K562 (cell line): ENCODE results near the gene HNRNPU. TPM values are rescaled to one million over a fixed set of nuclear protein-coding genes. Genes with fewer than 3 reads are reported as not detected.

ENCODE experiments used
- CBFA2T3 ChIP-seq: fragments of 450-650 bp; IDR thresholded peaks from 2 replicates; pipeline ENCODE4 v1.6.1; 2017
- CHD2 ChIP-seq: IDR thresholded peaks from 2 replicates; pipeline ENCODE4 v1.6.1; 2011; ENCODE audit warnings: low read depth, low read length
- MYC ChIP-seq, 2 experiments: fragments of 250-450 bp in 1 of 2; sonication (Bioruptor Pico) in 1 of 2; IDR thresholded peaks; 2 replicates each; pipeline versions ENCODE4 v1.5.1 to v1.6.1; 2012 to 2021; ENCODE audit warnings: low read depth in 2 of 2, borderline replicate concordance in 1 of 2, improper control_type of control experiment in 1 of 2, low read length in 1 of 2, mild to moderate bottlenecking in 1 of 2, moderate library complexity in 1 of 2
- PTTG1 ChIP-seq: fragments of 450-650 bp; IDR thresholded peaks from 2 replicates; pipeline ENCODE4 v1.6.1; 2016; ENCODE audit warnings: low read depth, mild to moderate bottlenecking, missing genetic modification characterization, missing compliant biosample characterization
- RFX1 ChIP-seq: fragments of 450-650 bp; IDR thresholded peaks from 2 replicates; pipeline ENCODE4 v1.6.1; 2016; ENCODE audit warnings: mild to moderate bottlenecking, moderate library complexity
- TSC22D4 ChIP-seq: fragments of 450-650 bp; IDR thresholded peaks from 2 replicates; pipeline ENCODE4 v1.6.1; 2016; ENCODE audit warnings: missing genetic modification characterization, missing biosample characterization, control low read depth
- USF1 ChIP-seq: sonication (generic); formaldehyde crosslinking; IDR thresholded peaks from 2 replicates; pipeline ENCODE4 v1.9.0; 2022; ENCODE audit warnings: mild to moderate bottlenecking, missing genetic modification reagents
- ZBTB11 ChIP-seq, 3 experiments: fragments of 200-800 bp in 1 of 3; fragments of 250-450 bp in 1 of 3; fragments of 450-650 bp in 1 of 3; sonication (Bioruptor Pico) in 1 of 3; sonication (Bioruptor generic) in 1 of 3; formaldehyde crosslinking in 1 of 3; IDR thresholded peaks; 2 replicates each; pipeline versions ENCODE4 v1.6.1 to v1.8.0; 2016 to 2022; ENCODE audit warnings: mild to moderate bottlenecking in 2 of 3, missing genetic modification characterization in 2 of 3, missing compliant biosample characterization in 1 of 3, moderate library complexity in 1 of 3
- ZBTB12 ChIP-seq: fragments of 250-450 bp; sonication (Bioruptor Pico); IDR thresholded peaks from 2 replicates; pipeline ENCODE4 v1.4.0; 2020
- ZNF445 ChIP-seq: fragments of 250-450 bp; sonication (Bioruptor Pico); IDR thresholded peaks from 2 replicates; pipeline ENCODE4 v1.4.0; 2020; ENCODE audit warnings: low read depth, mild to moderate bottlenecking, moderate library complexity
- ZNF57 ChIP-seq: fragments of 450-650 bp; formaldehyde crosslinking; IDR thresholded peaks from 2 replicates; pipeline ENCODE4 v1.4.0; 2020; ENCODE audit warnings: mild to moderate bottlenecking, moderate library complexity
- ZNF778 ChIP-seq: fragments of 450-650 bp; formaldehyde crosslinking; IDR thresholded peaks from 2 replicates; pipeline ENCODE4 v1.4.0; 2020; ENCODE audit warnings: mild to moderate bottlenecking, moderate library complexity
- polyA plus RNA-seq, 8 experiments: library from polyadenylated mRNA; depleted of rRNA in 4 of 8; stranded (reverse) in 5 of 8; unstranded in 3 of 8; fragments of >200 nt; fragmentation: Nextera tagmentation in 2 of 8; fragmentation: Illumina TruSeq in 1 of 8; extraction: Ambion mirVana in 2 of 8; extraction: Trizol in 1 of 8; gene quantifications; 2 replicates each; pipeline versions ENCODE4 v1.2.1 to v1.2.3, GENCODE V29; 2011 to 2014; ENCODE audit warnings: inconsistent platforms in 1 of 8, missing spikeins in 1 of 8
- total RNA-seq, 7 experiments: library from RNA; depleted of rRNA in 6 of 7; stranded (reverse); fragments of >200 nt in 6 of 7; fragmentation: Illumina TruSeq in 2 of 7; extraction: Trizol in 2 of 7; gene quantifications; 2 replicates each; pipeline versions ENCODE4 v1.2.1 to v1.2.3, GENCODE V29; 2011 to 2021; ENCODE audit warnings: low replicate concordance in 1 of 7

HNRNPU gene
- total and polyA plus RNA-seq, 9 of the 15 experiments (the other 6 are each of a cell fraction or from before 2014, with no cell fraction given) = 159 to 777 (median 577) TPM

GRCh38 chr1:244862699-244863490 is 1.4 kb downstream of the HNRNPU start (continued):
- TF ChIP-seq USF1 (CRISPR knock-in tag) (no peak), RFX1 (no peak), PTTG1 (tag) (no peak), TSC22D4 (tag) (no peak), ZNF445 (CRISPR knock-in tag) (no peak), ZBTB11 (CRISPR knock-in tag; IDR thresholded peaks at IDR 0.05) (peak in 1 of 3 experiments; percentile 88; a peak in 2 of 6 replicates), ZNF57 (no peak), MYC (IDR thresholded peaks at IDR 0.05; ENCODE audit: low read depth, low read length) (peak; percentile 99), MYC (CRISPR knock-in tag; IDR thresholded peaks at IDR 0.05; ENCODE audit: borderline replicate concordance, low read depth) (no peak), CHD2 (peak; percentile 67), CBFA2T3 (no peak), ZNF778 (no peak), ZBTB12 (CRISPR knock-in tag) (peak; percentile 74)
